ENCODE data around the gene NUP153.
A peak's percentile ranks its signal among the peaks of the same experiment; 100 is the strongest.

The NUP153 gene

DNA sequence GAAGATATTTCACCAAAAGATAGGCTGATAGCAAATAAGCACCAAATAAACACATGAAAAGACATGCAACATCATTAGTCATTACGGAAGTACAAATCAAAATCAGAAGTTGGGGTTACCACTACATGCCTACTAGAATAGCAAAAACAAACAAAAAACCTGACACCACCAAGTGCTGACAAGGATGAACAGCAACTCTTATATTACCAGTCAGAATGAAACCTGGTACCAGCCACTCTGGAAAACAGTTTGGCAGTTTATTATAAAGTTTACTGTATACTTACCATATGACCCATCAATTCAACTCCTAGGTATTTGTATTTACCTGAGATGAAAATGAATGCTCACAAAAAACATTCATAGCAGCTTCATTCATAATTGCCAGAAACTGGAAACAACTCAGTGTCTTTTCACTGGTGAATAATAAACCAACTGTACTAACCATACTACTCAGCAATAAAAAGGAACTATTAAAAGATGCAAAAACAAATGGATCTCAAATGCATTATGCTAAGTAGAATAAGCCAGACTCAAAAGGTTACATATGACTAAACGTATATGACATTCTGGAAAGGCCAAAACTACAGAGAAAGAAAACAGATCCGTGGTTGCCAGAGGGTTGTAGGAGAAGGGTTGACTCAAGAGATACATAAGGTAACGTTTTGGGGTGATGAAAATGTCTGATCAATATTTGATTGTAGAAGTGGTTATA lies 33.0 kb downstream of the NUP153 start:
- Histone ChIP-seq H3K79me2 (ENCODE audit: insufficient read depth, low read depth) (peaks cover 86% of the 10 kb centered on the region), H3K4me3 (IDR thresholded peaks at IDR 0.05; ENCODE audit: insufficient read depth, low read depth, low read length) (no peak overlapping the region), H3K27me3 (ENCODE audit: insufficient read depth, low read depth) (no peaks in the 10 kb centered on the region), H3K4me1 (ENCODE audit: low read depth, poor library complexity, severe bottlenecking) (peaks cover 24% of the 10 kb centered on the region), H3K36me3 (ENCODE audit: insufficient read depth) (peaks cover 23% of the 10 kb centered on the region; the same call in 1 of the 2 replicates), H3K27ac (no peak overlapping the region), H4K20me1 (ENCODE audit: insufficient read depth) (peaks cover 31% of the 10 kb centered on the region), H3K9ac (no peak overlapping the region), H3K4me2 (no peak overlapping the region), H2AFZ (ENCODE audit: low read depth) (no peak overlapping the region)
- TF ChIP-seq, protein P1, sequence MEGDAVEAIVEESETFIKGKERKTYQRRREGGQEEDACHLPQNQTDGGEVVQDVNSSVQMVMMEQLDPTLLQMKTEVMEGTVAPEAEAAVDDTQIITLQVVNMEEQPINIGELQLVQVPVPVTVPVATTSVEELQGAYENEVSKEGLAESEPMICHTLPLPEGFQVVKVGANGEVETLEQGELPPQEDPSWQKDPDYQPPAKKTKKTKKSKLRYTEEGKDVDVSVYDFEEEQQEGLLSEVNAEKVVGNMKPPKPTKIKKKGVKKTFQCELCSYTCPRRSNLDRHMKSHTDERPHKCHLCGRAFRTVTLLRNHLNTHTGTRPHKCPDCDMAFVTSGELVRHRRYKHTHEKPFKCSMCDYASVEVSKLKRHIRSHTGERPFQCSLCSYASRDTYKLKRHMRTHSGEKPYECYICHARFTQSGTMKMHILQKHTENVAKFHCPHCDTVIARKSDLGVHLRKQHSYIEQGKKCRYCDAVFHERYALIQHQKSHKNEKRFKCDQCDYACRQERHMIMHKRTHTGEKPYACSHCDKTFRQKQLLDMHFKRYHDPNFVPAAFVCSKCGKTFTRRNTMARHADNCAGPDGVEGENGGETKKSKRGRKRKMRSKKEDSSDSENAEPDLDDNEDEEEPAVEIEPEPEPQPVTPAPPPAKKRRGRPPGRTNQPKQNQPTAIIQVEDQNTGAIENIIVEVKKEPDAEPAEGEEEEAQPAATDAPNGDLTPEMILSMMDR (conservative IDR thresholded peaks at IDR 0.05; ENCODE audit: low read depth, low read length), result no peak

DNA sequence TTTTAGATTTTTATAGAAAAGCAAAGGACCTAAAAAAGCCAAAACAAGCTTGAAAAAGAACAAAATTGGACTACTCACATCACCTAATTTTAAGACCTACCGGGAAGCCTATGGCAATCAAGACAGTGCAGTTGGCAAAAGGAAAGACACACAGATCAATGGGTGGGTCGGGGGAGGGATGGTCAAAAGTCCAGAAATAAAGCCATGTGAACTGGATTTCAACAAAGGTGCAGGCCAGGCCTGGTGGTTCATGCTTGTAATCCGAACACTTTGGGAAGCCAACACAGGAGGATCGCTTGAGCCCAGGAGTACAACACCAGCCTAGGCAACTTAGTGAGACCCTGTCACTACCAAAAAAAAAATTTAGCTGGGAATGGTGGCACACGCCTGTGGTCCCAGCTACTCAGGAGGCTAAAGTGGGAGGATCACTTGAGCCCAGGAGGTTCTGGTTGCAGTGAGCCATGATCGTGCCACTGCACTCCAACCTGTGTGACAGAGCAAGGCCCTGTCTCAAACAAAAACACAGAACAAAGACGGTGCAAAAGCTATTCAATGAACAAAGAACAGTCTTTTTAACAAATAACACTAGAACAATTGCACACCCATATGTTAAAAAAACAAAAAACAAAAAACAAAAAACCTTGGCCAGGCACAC lies 34.5 kb downstream of the NUP153 start:
- Histone ChIP-seq H3K27me3 (ENCODE audit: insufficient read depth, low read depth) (no peaks in the 10 kb centered on the region), H4K20me1 (ENCODE audit: insufficient read depth) (peaks cover 19% of the 10 kb centered on the region), H3K9ac (no peak overlapping the region), H3K79me2 (ENCODE audit: insufficient read depth, low read depth) (peaks cover 71% of the 10 kb centered on the region), H3K4me1 (ENCODE audit: low read depth, poor library complexity, severe bottlenecking) (peaks cover 19% of the 10 kb centered on the region), H3K27ac (no peak overlapping the region), H3K4me2 (no peak overlapping the region), H2AFZ (ENCODE audit: low read depth) (no peak overlapping the region), H3K4me3 (IDR thresholded peaks at IDR 0.05; ENCODE audit: insufficient read depth, low read depth, low read length) (no peak overlapping the region), H3K36me3 (ENCODE audit: insufficient read depth) (peaks cover 25% of the 10 kb centered on the region; the same call in 1 of the 2 replicates)
- TF ChIP-seq, protein P1 (conservative IDR thresholded peaks at IDR 0.05; ENCODE audit: low read depth, low read length), result no peak

DNA sequence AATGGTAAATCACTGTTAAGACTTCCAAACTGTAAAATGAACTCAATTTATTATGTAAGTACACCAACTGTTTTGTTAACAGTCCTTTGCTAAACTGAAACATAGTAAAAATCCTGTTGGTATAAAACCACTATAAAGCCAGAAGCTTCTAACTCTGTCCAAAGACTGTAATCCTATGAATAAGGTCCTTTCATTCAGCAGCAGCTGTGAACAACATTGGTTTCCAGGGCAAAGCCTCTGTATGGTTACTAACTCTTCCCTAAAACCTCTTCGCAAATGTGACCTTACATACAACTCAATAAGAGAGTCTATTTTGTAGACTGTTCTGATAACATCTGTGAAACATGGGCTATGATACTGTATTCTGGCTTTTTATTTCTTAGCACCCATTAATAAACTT lies 40.1 kb downstream of the NUP153 start:
- Histone ChIP-seq H3K4me1 (ENCODE audit: low read depth, poor library complexity, severe bottlenecking) (peaks cover 39% of the 10 kb centered on the region), H3K27ac (no peak overlapping the region), H3K9ac (no peak overlapping the region), H3K27me3 (ENCODE audit: insufficient read depth, low read depth) (no peaks in the 10 kb centered on the region), H3K79me2 (ENCODE audit: insufficient read depth, low read depth) (peaks cover 57% of the 10 kb centered on the region), H2AFZ (ENCODE audit: low read depth) (no peak overlapping the region), H4K20me1 (ENCODE audit: insufficient read depth) (peaks cover 7% of the 10 kb centered on the region), H3K4me2 (no peak overlapping the region), H3K4me3 (IDR thresholded peaks at IDR 0.05; ENCODE audit: insufficient read depth, low read depth, low read length) (no peak overlapping the region), H3K36me3 (ENCODE audit: insufficient read depth) (peaks cover 37% of the 10 kb centered on the region; the same call in 1 of the 2 replicates)
- TF ChIP-seq, protein P1 (conservative IDR thresholded peaks at IDR 0.05; ENCODE audit: low read depth, low read length), result no peak

DNA sequence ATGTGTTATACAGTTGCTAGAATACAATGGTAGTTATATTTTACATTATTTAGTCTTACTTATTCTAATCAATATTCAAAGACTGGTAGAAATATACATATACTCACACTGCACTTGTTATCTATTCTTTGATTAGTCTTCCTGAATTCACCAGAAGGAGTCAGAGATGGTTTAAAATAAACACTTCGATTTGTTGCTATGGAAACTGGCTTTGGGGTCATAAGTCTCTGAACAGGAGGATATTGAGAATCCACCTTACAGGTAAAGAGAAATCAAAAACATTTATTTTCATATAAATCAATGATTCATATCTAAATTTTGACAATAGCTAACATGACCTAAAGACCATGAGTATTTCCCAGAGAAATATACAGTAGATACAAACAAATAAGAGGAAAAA lies 41.6 kb downstream of the NUP153 start:
- peaks cover 39% of the 10 kb centered on the region for H3K4me1 ChIP-seq (ENCODE audit: low read depth, poor library complexity, severe bottlenecking)
- H3K27ac ChIP-seq, result peak overlapping the region; percentile 41; the same call in 1 of the 2 replicates
- H3K27me3 ChIP-seq (ENCODE audit: insufficient read depth, low read depth), result no peaks in the 10 kb centered on the region
- TF ChIP-seq, protein P1 (conservative IDR thresholded peaks at IDR 0.05; ENCODE audit: low read depth, low read length), result no peak
- peaks cover 12% of the 10 kb centered on the region for H4K20me1 ChIP-seq (ENCODE audit: insufficient read depth)
- peak overlapping the region; percentile 63 for H3K4me2 ChIP-seq
- peaks cover 37% of the 10 kb centered on the region; the same call in 1 of the 2 replicates for H3K36me3 ChIP-seq (ENCODE audit: insufficient read depth)
- H3K79me2 ChIP-seq (ENCODE audit: insufficient read depth, low read depth), result peaks cover 59% of the 10 kb centered on the region
- H3K4me3 ChIP-seq (IDR thresholded peaks at IDR 0.05; ENCODE audit: insufficient read depth, low read depth, low read length), result no peak overlapping the region
- no peak overlapping the region for H2AFZ ChIP-seq (ENCODE audit: low read depth)
- H3K9ac ChIP-seq, result no peak overlapping the region

Measured in KMS-11 (cell line).